Measurements from ENCODE around the gene FLRT1.
A peak's percentile ranks its signal among the peaks of the same experiment; 100 is the strongest.

The FLRT1 gene, protein sequence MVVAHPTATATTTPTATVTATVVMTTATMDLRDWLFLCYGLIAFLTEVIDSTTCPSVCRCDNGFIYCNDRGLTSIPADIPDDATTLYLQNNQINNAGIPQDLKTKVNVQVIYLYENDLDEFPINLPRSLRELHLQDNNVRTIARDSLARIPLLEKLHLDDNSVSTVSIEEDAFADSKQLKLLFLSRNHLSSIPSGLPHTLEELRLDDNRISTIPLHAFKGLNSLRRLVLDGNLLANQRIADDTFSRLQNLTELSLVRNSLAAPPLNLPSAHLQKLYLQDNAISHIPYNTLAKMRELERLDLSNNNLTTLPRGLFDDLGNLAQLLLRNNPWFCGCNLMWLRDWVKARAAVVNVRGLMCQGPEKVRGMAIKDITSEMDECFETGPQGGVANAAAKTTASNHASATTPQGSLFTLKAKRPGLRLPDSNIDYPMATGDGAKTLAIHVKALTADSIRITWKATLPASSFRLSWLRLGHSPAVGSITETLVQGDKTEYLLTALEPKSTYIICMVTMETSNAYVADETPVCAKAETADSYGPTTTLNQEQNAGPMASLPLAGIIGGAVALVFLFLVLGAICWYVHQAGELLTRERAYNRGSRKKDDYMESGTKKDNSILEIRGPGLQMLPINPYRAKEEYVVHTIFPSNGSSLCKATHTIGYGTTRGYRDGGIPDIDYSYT

GRCh38 chr11:64035576-64035975 is at the start of gene FLRT1:
Gene FLRT1, plus strand, starts transcription at chr11:64035931. Its CDS starts 80,337 bp downstream, at chr11:64116268.
- DNase-seq (ENCODE audit: low spot score), result no peak

GRCh38 chr11:63986156-63986931 is 49.4 kb upstream of the FLRT1 start, which contains the start of gene OTUB1:
Gene OTUB1, plus strand, starts transcription at chr11:63986438. Its CDS starts 19 bp downstream, at chr11:63986457.
- peak; percentile 90 for DNase-seq (ENCODE audit: low spot score)

DNA sequence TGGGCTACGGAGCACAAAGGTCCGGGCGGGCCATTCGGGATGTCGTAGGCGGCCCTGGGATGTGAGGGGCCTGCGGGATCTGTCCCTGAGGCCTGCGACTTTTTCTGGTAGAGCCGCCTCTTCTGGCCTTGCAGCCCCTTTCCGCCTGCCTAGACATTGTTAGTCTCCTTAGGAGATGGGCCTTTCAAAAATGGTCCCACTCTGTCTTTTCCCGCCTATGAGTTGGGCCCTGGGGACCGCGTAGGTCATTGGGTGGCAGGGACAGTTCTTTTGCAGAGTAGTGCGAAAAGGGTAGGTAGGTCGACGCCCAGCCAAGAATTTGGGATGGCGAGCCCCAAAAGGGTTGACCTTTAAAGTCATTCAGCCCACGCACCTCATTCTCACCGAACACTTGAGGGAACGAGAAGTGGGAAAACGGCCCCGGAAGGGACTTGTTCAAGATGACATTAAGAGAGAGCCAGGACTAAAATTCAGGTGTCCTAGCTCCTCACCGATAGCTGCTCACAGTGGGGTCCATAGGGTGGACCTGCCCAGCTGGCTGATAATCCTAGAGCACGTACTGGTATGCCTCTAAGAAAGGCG is 48.7 kb upstream of the FLRT1 start:
- DNase-seq (ENCODE audit: low spot score), result no peak

DNA sequence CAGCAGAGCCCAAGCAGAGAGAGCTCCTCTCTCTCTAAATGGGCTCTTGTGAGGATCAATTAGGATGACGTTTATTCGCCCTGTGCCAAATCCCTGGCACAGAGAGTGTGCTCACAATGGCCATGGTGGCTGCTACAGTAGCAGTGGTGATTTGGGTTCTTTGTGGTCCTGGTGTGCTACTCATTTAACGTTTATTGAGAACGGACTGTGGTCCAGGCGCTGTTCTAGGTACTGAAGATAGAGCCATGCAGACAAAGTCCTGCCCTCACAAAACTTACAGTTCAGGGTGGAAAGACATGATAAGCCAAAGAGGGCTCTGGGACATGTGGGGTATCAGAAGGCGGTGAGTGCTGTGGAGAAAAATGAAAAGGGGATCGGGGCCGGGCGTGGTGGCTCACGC is 44.2 kb upstream of the FLRT1 start:
- no peak for DNase-seq (ENCODE audit: low spot score)

GRCh38 chr11:63993100-63993499 is 42.6 kb upstream of the FLRT1 start:
- DNase-seq (ENCODE audit: low spot score), result no peak

- DNase-seq (ENCODE audit: low spot score), result no peak
These were observed 41.7 kb upstream of the FLRT1 start for GRCh38 chr11:63993993-63994392.

GRCh38 chr11:63996512-63996911 is 39.2 kb upstream of the FLRT1 start:
- DNase-seq (ENCODE audit: low spot score), result no peak

- no peak for DNase-seq (ENCODE audit: low spot score)
These were observed 38.5 kb upstream of the FLRT1 start for GRCh38 chr11:63997104-63997700.

- DNase-seq (ENCODE audit: low spot score), result no peak
These were observed 37.9 kb upstream of the FLRT1 start for GRCh38 chr11:63997801-63998337.

GRCh38 chr11:63998558-63999348 is 37.0 kb upstream of the FLRT1 start:
- no peak for DNase-seq (ENCODE audit: low spot score)

- no peak for DNase-seq (ENCODE audit: low spot score)
These were observed 36.2 kb upstream of the FLRT1 start for GRCh38 chr11:63999349-64000025.

GRCh38 chr11:64000026-64000739 is 35.5 kb upstream of the FLRT1 start:
- DNase-seq (ENCODE audit: low spot score), result peak; percentile 75

GRCh38 chr11:64000740-64001483 is 34.8 kb upstream of the FLRT1 start:
- DNase-seq (ENCODE audit: low spot score), result no peak

- peak; percentile 61 for DNase-seq (ENCODE audit: low spot score)
These were observed 34.0 kb upstream of the FLRT1 start for GRCh38 chr11:64001484-64002420.

- no peak for DNase-seq (ENCODE audit: low spot score)
These were observed 31.7 kb upstream of the FLRT1 start for GRCh38 chr11:64003807-64004589.

DNA sequence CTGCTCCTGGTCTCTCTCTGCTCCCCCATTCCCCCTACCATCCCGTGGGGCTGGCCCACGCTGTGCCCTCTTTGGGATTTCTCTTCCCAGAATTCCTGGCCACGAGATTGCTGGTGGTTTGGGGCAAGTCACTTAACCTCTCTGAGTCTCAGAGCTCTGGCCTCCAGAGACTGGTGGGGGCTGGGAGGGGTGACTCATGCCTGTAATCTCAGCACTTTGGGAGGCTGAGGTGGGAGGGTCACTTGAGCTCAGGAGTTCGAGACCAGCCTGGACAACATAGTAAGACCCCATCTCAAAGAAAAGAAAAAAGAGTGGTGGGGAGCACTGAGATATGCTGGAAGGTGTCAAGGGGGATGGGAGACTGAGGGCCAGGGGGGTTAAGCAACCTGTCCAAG is 31.1 kb upstream of the FLRT1 start:
- DNase-seq (ENCODE audit: low spot score), result no peak

- DNase-seq (ENCODE audit: low spot score), result no peak
These were observed 30.0 kb upstream of the FLRT1 start for GRCh38 chr11:64005691-64006090.
